Caco-2 (cell line): ENCODE results near the gene MCRIP2. TPM values are rescaled to one million over a fixed set of nuclear protein-coding genes. Genes with fewer than 3 reads are reported as not detected.

Source experiments
- BruUV-seq: library from RNA; stranded (reverse); fragments of 400-500 nt; replicated peaks from 2 replicates; lab custom pipeline; 2021; lab: Mats Ljungman, UMichigan
- CTCF ChIA-PET: fragments of 300-600 bp; sonication (Branson Sonifier 250); formaldehyde crosslinking; loops from one replicate; lab custom pipeline; 2022; ENCODE audit warnings: antibody characterized with exemption; lab: Charles Lee
- POLR2A ChIA-PET: fragments of 300-600 bp; sonication (Branson Sonifier 250); formaldehyde crosslinking; loops from one replicate; lab custom pipeline; 2022; ENCODE audit warnings: antibody characterized with exemption; lab: Charles Lee
- DNase-seq, 2 experiments: peaks; one replicate each; pipeline versions ENCODE4 v3.0.0 to v3.0.0-alpha.2; 2020 to 2022
- H3K27me3 ChIP-seq: replicated peaks from 2 replicates; pipeline ENCODE4 v1.6.0; 2011; ENCODE audit warnings: low read length; ENCODE audit not compliant: control insufficient read depth, insufficient read depth
- H3K36me3 ChIP-seq: 2 replicates; pipeline ENCODE4 v1.5.1; 2011; ENCODE audit warnings: low read length; ENCODE audit not compliant: control insufficient read depth, insufficient read depth
- H3K4me1 ChIP-seq: fragments of 250-450 bp; sonication (Bioruptor Pico); 2 replicates; pipeline ENCODE4 v1.5.1; 2020; ENCODE audit warnings: mild to moderate bottlenecking
- H3K4me3 ChIP-seq: 2 replicates; pipeline ENCODE4 v1.5.1; 2011; ENCODE audit warnings: low read depth, mild to moderate bottlenecking, control low read depth, low read length
- H3K9me3 ChIP-seq: fragments of 250-450 bp; sonication (Bioruptor Pico); 2 replicates; pipeline ENCODE4 v1.5.1; 2020; ENCODE audit warnings: mild to moderate bottlenecking, moderate library complexity
- H3K27ac Mint-ChIP-seq: one replicate; pipeline ENCODE4 v1.8.0; 2022; ENCODE audit warnings: mixed read lengths; ENCODE audit not compliant: unreplicated experiment
- H3K27me3 Mint-ChIP-seq: one replicate; pipeline ENCODE4 v1.8.0; 2022; ENCODE audit warnings: mixed read lengths; ENCODE audit not compliant: insufficient read depth, unreplicated experiment
- H3K36me3 Mint-ChIP-seq: one replicate; pipeline ENCODE4 v1.8.0; 2022; ENCODE audit warnings: mild to moderate bottlenecking, mixed read lengths; ENCODE audit not compliant: insufficient read depth, unreplicated experiment
- H3K4me1 Mint-ChIP-seq: one replicate; pipeline ENCODE4 v1.8.0; 2022; ENCODE audit warnings: low read depth, mixed read lengths; ENCODE audit not compliant: unreplicated experiment
- H3K4me3 Mint-ChIP-seq: one replicate; pipeline ENCODE4 v1.8.0; 2022; ENCODE audit warnings: mild to moderate bottlenecking, moderate library complexity, mixed read lengths; ENCODE audit not compliant: unreplicated experiment
- H3K9me3 Mint-ChIP-seq: one replicate; pipeline ENCODE4 v1.8.0; 2022; ENCODE audit warnings: mixed read lengths; ENCODE audit not compliant: unreplicated experiment
- CTCF ChIP-seq, 2 experiments: fragments of 200-600 bp in 1 of 2; IDR thresholded peaks; 1 replicate in 1 of 2; 2 replicates in 1 of 2; pipeline versions ENCODE4 v1.5.1 to v1.8.0; 2011 to 2022; ENCODE audit warnings: antibody characterized with exemption in 1 of 2, control low read depth in 1 of 2, inconsistent platforms in 1 of 2, low read depth in 1 of 2, low read length in 1 of 2, mild to moderate bottlenecking in 1 of 2, moderate library complexity in 1 of 2; ENCODE audit not compliant: insufficient read depth in 1 of 2, severe bottlenecking in 1 of 2, unreplicated experiment in 1 of 2
- intact Hi-C: fragments of 100-400 bp; cut with micrococcal nuclease; formaldehyde crosslinking; loops from one replicate; pipeline ENCODE4 v1.10.0; 2022; ENCODE audit not compliant: unreplicated experiment
- total RNA-seq: library from RNA; stranded (reverse); gene quantifications from 2 replicates; pipeline ENCODE4 v1.2.3, GENCODE V29; 2022

MCRIP2 gene
- total RNA-seq, 1 experiment from 2014 or later: 33.0 TPM

GRCh38 chr16:644556-644955, 2.9 kb downstream of the MCRIP2 start:
- Histone ChIP-seq H3K36me3 (no peaks in the 10 kb centered on the region; the same call in 1 of the 2 replicates), H3K27me3 (no peaks in the 10 kb centered on the region), H3K9me3 (no peaks in the 10 kb centered on the region), H3K4me1 (peaks cover 11% of the 10 kb centered on the region), H3K4me3 (no peak overlapping the region)
- Mint-ChIP-seq H3K9me3 (no peaks in the 10 kb centered on the region), H3K4me3 (peak overlapping the region; percentile 24), H3K4me1 (no peaks in the 10 kb centered on the region), H3K27me3 (no peaks in the 10 kb centered on the region), H3K27ac (no peak overlapping the region), H3K36me3 (peaks cover 25% of the 10 kb centered on the region)
- no TSS peak for BruUV-seq
- no peak for DNase-seq
- TF ChIP-seq CTCF (IDR thresholded peaks at IDR 0.05; ENCODE audit: insufficient read depth in 1 of 2, low read depth in 1 of 2, low read length in 1 of 2, severe bottlenecking in 1 of 2, unreplicated experiment in 1 of 2): no peak
- ChIA-PET CTCF (no interaction called here), POLR2A (no interaction called here)
- intact Hi-C loops: no loop called here

- Histone ChIP-seq H3K4me3 (no peak overlapping the region), H3K27me3 (no peaks in the 10 kb centered on the region), H3K4me1 (peaks cover 17% of the 10 kb centered on the region), H3K9me3 (no peaks in the 10 kb centered on the region), H3K36me3 (no peaks in the 10 kb centered on the region; the same call in 1 of the 2 replicates)
- peaks cover 25% of the 10 kb centered on the region for H3K36me3 Mint-ChIP-seq
- no peak for DNase-seq
- no peaks in the 10 kb centered on the region for H3K27me3 Mint-ChIP-seq
- no peak overlapping the region for H3K4me3 Mint-ChIP-seq
- no peak for TF ChIP-seq CTCF (IDR thresholded peaks at IDR 0.05; ENCODE audit: insufficient read depth in 1 of 2, low read depth in 1 of 2, low read length in 1 of 2, severe bottlenecking in 1 of 2, unreplicated experiment in 1 of 2)
- H3K4me1 Mint-ChIP-seq: no peaks in the 10 kb centered on the region
- ChIA-PET POLR2A (no interaction called here), CTCF (no interaction called here)
- H3K9me3 Mint-ChIP-seq: no peaks in the 10 kb centered on the region
- H3K27ac Mint-ChIP-seq: no peak overlapping the region
- BruUV-seq: no TSS peak
- intact Hi-C loops: no loop called here
Measured at GRCh38 chr16:645852-646678, 4.4 kb downstream of the MCRIP2 start.

GRCh38 chr16:646679-647172, 5.1 kb downstream of the MCRIP2 start:
- CTCF ChIA-PET: no interaction called here
- H3K9me3 Mint-ChIP-seq: no peaks in the 10 kb centered on the region
- intact Hi-C loops: no loop called here

More at GRCh38 chr16:646679-647172, 5.1 kb downstream of the MCRIP2 start:
- POLR2A ChIA-PET: no interaction called here
- BruUV-seq: no TSS peak
- Histone ChIP-seq H3K4me3 (no peak overlapping the region), H3K4me1 (peaks cover 17% of the 10 kb centered on the region), H3K36me3 (no peaks in the 10 kb centered on the region; the same call in 1 of the 2 replicates), H3K27me3 (no peaks in the 10 kb centered on the region), H3K9me3 (no peaks in the 10 kb centered on the region)
- Mint-ChIP-seq H3K27me3 (no peaks in the 10 kb centered on the region), H3K36me3 (peaks cover 25% of the 10 kb centered on the region), H3K27ac (no peak overlapping the region), H3K4me3 (no peak overlapping the region), H3K4me1 (no peaks in the 10 kb centered on the region)
- DNase-seq: no peak
- no peak for TF ChIP-seq CTCF (IDR thresholded peaks at IDR 0.05; ENCODE audit: insufficient read depth in 1 of 2, low read depth in 1 of 2, low read length in 1 of 2, severe bottlenecking in 1 of 2, unreplicated experiment in 1 of 2)
